Calu3 (cell line): Measurements from ENCODE around the gene SYN1. TPM values are rescaled to one million over a fixed set of nuclear protein-coding genes. Genes with fewer than 3 reads are reported as not detected.

Experiments used
- BruUV-seq: library from RNA; stranded (reverse); fragments of 400-500 nt; replicated peaks from 2 replicates; lab custom pipeline; 2021; lab: Mats Ljungman, UMichigan
- CTCF ChIA-PET: fragments of 300-600 bp; sonication (Branson Sonifier 250); formaldehyde crosslinking; loops from one replicate; lab custom pipeline; 2022; ENCODE audit warnings: antibody characterized with exemption; lab: Charles Lee
- DNase-seq: peaks from one replicate; pipeline ENCODE4 v3.0.0; 2022
- H3K27ac Mint-ChIP-seq: one replicate; pipeline ENCODE4 v1.8.0; 2022; ENCODE audit warnings: mixed read lengths; ENCODE audit not compliant: unreplicated experiment
- H3K27me3 Mint-ChIP-seq: one replicate; pipeline ENCODE4 v1.8.0; 2022; ENCODE audit warnings: mixed read lengths; ENCODE audit not compliant: unreplicated experiment
- H3K36me3 Mint-ChIP-seq: one replicate; pipeline ENCODE4 v1.8.0; 2022; ENCODE audit warnings: mild to moderate bottlenecking, moderate library complexity, mixed read lengths; ENCODE audit not compliant: insufficient read depth, unreplicated experiment
- H3K4me1 Mint-ChIP-seq: one replicate; pipeline ENCODE4 v1.8.0; 2022; ENCODE audit warnings: mild to moderate bottlenecking, low read depth, mixed read lengths; ENCODE audit not compliant: unreplicated experiment
- H3K4me3 Mint-ChIP-seq: one replicate; pipeline ENCODE4 v1.8.0; 2022; ENCODE audit warnings: mild to moderate bottlenecking, low read depth, moderate library complexity, mixed read lengths; ENCODE audit not compliant: unreplicated experiment
- H3K9me3 Mint-ChIP-seq: one replicate; pipeline ENCODE4 v1.8.0; 2022; ENCODE audit warnings: low read depth, mixed read lengths; ENCODE audit not compliant: unreplicated experiment
- CTCF ChIP-seq: fragments of 200-600 bp; IDR thresholded peaks from one replicate; pipeline ENCODE4 v1.8.0; 2022; ENCODE audit warnings: antibody characterized with exemption; ENCODE audit not compliant: unreplicated experiment
- intact Hi-C: fragments of 100-400 bp; cut with micrococcal nuclease; formaldehyde crosslinking; loops from one replicate; pipeline ENCODE4 v1.10.0; 2022; ENCODE audit not compliant: unreplicated experiment
- total RNA-seq: library from RNA; stranded (reverse); gene quantifications from 2 replicates; pipeline ENCODE4 v1.2.3, GENCODE V29; 2022

Gene SYN1
- total RNA-seq, 1 experiment from 2014 or later: 0.21 TPM

DNA sequence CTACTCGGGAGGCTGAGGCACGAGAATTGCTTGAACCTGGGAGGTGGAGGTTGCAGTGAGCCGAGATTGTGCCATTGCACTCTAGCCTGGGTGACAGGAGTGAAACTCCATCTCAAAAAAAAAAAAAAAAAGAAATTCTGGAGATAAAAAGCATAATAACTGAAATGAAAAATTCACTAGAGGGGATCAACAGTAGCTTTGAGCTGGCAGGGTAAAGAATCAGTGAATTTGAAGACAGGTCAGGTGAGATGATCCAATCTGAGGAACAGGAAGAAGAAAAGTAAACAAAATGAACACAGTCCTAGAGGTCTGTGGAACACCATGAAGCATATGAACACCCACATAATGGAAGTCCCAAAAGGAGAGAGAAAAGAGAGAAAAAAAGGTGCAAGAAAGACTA lies 22.4 kb downstream of the SYN1 start:
- CTCF ChIA-PET: no interaction called here
- intact Hi-C loops: no loop called here
- DNase-seq: no peak
- H3K36me3 Mint-ChIP-seq: no peaks in the 10 kb centered on the region
- no peak overlapping the region for H3K4me3 Mint-ChIP-seq
- H3K4me1 Mint-ChIP-seq: no peaks in the 10 kb centered on the region
- H3K27me3 Mint-ChIP-seq: peaks cover 13% of the 10 kb centered on the region
- no peaks in the 10 kb centered on the region for H3K9me3 Mint-ChIP-seq
- no peak overlapping the region for H3K27ac Mint-ChIP-seq
- TF ChIP-seq CTCF: no peak
- no TSS peak for BruUV-seq

DNA sequence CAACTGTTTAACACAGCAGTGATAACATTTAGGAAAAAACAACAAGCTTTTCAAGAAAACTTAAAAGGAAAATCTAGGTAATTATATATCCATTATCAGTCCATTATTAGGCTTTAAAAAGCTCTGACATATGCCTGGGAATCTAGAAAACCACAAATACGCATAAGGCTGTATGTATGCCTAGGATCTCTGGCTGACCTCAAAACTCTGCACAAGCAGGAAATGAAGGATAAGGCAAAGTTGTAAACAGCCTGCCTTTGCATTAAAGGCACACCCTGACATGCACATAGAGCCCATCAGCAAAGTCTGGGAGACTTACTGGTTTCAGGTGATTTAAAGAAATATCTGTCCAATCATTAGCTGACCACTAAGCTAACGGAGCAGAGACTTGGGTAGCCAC lies 23.4 kb downstream of the SYN1 start:
- H3K36me3 Mint-ChIP-seq: no peaks in the 10 kb centered on the region
- DNase-seq: no peak
- no TSS peak for BruUV-seq
- CTCF ChIA-PET: interaction anchor here (0.6 kb wide), 2 partner anchors 56 to 943 kb away, joined by 4 to 6 read pairs; partner anchors contain the start of gene TBC1D25
- H3K27me3 Mint-ChIP-seq: peaks cover 13% of the 10 kb centered on the region
- no peak overlapping the region for H3K4me3 Mint-ChIP-seq
- no peaks in the 10 kb centered on the region for H3K4me1 Mint-ChIP-seq
- intact Hi-C loops: no loop called here
- H3K27ac Mint-ChIP-seq: no peak overlapping the region
- H3K9me3 Mint-ChIP-seq: no peaks in the 10 kb centered on the region
- TF ChIP-seq CTCF: no peak

- no peak for TF ChIP-seq CTCF
- Mint-ChIP-seq H3K4me3 (no peak overlapping the region), H3K36me3 (no peaks in the 10 kb centered on the region), H3K4me1 (no peaks in the 10 kb centered on the region), H3K27me3 (peaks cover 13% of the 10 kb centered on the region), H3K9me3 (no peaks in the 10 kb centered on the region), H3K27ac (no peak overlapping the region)
- CTCF ChIA-PET: interaction anchor here (0.6 kb wide), 2 partner anchors 56 to 943 kb away, joined by 4 to 6 read pairs; partner anchors contain the start of gene TBC1D25
- intact Hi-C loops: no loop called here
- DNase-seq: no peak
- no TSS peak for BruUV-seq
These were observed 23.9 kb downstream of the SYN1 start for GRCh38 chrX:47595716-47596251.

DNA sequence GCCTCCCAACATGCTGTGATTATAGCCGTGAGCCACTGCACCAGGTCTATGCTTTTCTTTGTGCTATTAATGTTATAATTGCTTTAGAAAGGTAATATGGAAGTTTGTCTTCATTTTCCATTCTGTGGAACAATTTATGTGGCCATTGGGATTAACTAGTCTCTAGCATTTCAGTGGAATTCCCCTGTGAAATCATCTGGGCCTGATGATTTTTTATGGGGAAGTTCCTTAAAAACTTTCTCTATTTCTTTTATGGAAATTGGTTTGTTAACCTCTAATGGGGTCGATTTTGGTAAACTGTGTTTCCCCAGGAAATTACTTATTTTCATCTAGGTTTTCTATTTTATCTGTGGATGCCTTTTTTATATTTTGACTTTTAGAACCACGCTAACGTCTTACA lies 26.1 kb downstream of the SYN1 start:
- no peaks in the 10 kb centered on the region for H3K4me1 Mint-ChIP-seq
- H3K27ac Mint-ChIP-seq: no peak overlapping the region
- intact Hi-C loops: no loop called here
- BruUV-seq: no TSS peak
- TF ChIP-seq CTCF: no peak
- H3K27me3 Mint-ChIP-seq: peaks cover 13% of the 10 kb centered on the region
- DNase-seq: no peak
- CTCF ChIA-PET: no interaction called here
- no peak overlapping the region for H3K4me3 Mint-ChIP-seq
- H3K36me3 Mint-ChIP-seq: no peaks in the 10 kb centered on the region
- H3K9me3 Mint-ChIP-seq: no peaks in the 10 kb centered on the region
